GM18873 (cell line): Measurements from ENCODE around the gene MCCC1.
"Not testable (repeated sequence)": the region's sequence is repeated elsewhere in the genome, so short reads cannot be mapped to it uniquely, and the experiment has no call there.

Source experiments
- ATAC-seq: cut with Tn5 transposase; IDR thresholded peaks from one replicate; pipeline ENCODE4 v1.9.1; 2021; ENCODE audit warnings: mild to moderate bottlenecking, moderate library complexity, moderate number of reproducible peaks; ENCODE audit not compliant: unreplicated experiment, low FRiP score

Gene MCCC1

GRCh38 chr3:183099026-183099837, at the start of gene MCCC1:
Gene MCCC1, minus strand, starts transcription at chr3:183099496. Its CDS starts 56 bp downstream, at chr3:183099440.
- ATAC-seq = peak; percentile 98

GRCh38 chr3:183148056-183148455, 48.8 kb upstream of the MCCC1 start:
- ATAC-seq = no peak

- ATAC-seq = no peak
Measured at GRCh38 chr3:183144363-183144762, 45.1 kb upstream of the MCCC1 start.

GRCh38 chr3:183142199-183142598, 42.9 kb upstream of the MCCC1 start:
- no peak for ATAC-seq

- ATAC-seq = no peak
Measured at GRCh38 chr3:183134844-183135243, 35.5 kb upstream of the MCCC1 start.

- no peak for ATAC-seq
Measured at GRCh38 chr3:183132409-183132808, 33.1 kb upstream of the MCCC1 start.

GRCh38 chr3:183131735-183132134, 32.4 kb upstream of the MCCC1 start:
- ATAC-seq = no peak

- no peak for ATAC-seq
Measured at GRCh38 chr3:183131186-183131725, 32.0 kb upstream of the MCCC1 start.

- ATAC-seq = no peak
Measured at GRCh38 chr3:183129243-183129642, 29.9 kb upstream of the MCCC1 start.

GRCh38 chr3:183128709-183129108, 29.4 kb upstream of the MCCC1 start:
- ATAC-seq = no peak

- no peak for ATAC-seq
Measured at GRCh38 chr3:183123891-183124290, 24.6 kb upstream of the MCCC1 start.

- ATAC-seq = no peak
Measured at GRCh38 chr3:183122257-183122932, 23.1 kb upstream of the MCCC1 start.

- no peak for ATAC-seq
Measured at GRCh38 chr3:183120538-183121215, 21.4 kb upstream of the MCCC1 start.

GRCh38 chr3:183117056-183117455, 17.8 kb upstream of the MCCC1 start:
- ATAC-seq = no peak

GRCh38 chr3:183116025-183116614, 16.8 kb upstream of the MCCC1 start:
- ATAC-seq = peak; percentile 85

- no peak for ATAC-seq
Measured at GRCh38 chr3:183114384-183115178, 15.3 kb upstream of the MCCC1 start.

GRCh38 chr3:183109847-183110246, 10.6 kb upstream of the MCCC1 start:
- not testable (repeated sequence) for ATAC-seq

- no peak for ATAC-seq
Measured at GRCh38 chr3:183108470-183108869, 9.2 kb upstream of the MCCC1 start.

- no peak for ATAC-seq
Measured at GRCh38 chr3:183108001-183108449, 8.7 kb upstream of the MCCC1 start.

- not testable (repeated sequence) for ATAC-seq
Measured at GRCh38 chr3:183107372-183107771, 8.1 kb upstream of the MCCC1 start.
